Hematopoietic multipotent progenitor cell treated with erythropoietin and hydrocortisone succinate and interleukin-3 and kit ligand, for 17 days (in vitro differentiated cells): ENCODE results near the gene TUBGCP2.
A peak's percentile ranks its signal among the peaks of the same experiment; 100 is the strongest.

Source experiments
- DNase-seq: peaks from one replicate; pipeline ENCODE4 v3.0.0-alpha.2; 2015; ENCODE audit warnings: low spot score

Gene TUBGCP2

DNA sequence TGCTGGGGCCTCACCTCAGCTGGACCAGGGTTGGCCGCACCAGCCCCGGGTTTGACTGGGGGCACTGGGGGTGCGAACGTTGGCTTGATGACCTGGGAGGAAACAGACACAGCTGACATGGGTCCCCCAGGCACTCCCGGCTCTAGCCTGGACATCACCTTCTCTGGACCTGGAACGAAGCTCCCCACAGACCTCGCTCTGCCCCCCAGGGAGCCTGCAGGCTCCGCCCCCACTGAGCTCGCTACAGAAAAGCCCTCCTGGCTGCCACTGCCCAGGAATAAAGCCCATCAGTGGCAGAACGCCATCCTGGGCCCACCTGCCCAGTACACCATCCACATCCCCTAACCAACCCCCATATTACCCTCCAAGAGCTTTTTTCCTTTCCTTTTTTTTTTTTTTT, 45.0 kb downstream of the TUBGCP2 start:
- DNase-seq, result no peak

DNA sequence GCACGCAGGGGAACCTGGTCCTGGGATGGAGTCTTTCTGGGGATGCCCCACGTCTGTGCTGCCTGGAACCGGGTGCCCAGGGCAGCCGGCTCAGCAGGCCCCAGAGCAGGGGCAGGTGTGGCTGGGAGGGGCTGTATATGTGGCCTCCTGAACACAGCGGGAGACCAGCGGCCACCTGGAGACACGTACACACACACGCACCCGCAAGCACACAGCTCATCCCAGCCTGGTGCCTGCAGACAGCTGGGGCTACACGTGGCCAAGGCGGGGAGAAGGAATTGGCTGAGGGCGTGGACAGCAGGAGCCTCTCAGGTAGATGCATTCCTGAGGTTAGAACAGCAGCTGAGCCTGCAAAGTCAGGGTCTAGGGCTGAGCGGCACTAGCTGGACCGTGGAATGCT, 46.0 kb downstream of the TUBGCP2 start:
- DNase-seq, result no peak

DNA sequence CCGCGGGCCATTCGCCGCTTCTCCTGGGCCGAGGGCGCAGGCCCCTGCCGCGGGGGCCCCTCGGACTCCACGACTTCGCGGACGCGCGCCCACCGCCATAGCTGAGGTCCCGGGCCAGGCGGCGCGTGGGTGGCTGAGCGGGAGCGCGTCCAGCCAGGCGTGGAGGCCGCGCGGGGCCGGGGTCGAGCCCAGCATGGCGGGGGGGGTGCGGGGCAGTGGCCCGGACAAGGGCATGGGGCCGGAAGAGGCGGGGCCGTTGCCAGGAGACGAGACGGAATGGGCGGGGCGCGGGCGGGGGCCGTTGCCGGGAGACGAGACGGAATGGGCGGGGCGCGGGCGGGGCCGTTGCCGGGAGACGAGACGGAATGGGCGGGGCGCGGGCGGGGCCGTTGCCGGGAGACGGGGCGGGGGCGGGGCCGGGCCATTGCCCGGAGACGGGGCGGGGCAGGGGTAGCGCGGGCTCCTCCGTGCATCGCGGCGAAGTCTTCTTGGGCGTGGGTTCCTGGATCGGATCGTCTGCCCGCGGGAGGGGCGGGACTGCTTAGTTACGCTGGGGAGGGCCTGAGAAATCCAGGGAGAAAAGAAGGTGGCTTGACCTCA, 46.8 kb downstream of the TUBGCP2 start:
- peak; percentile 85 for DNase-seq

DNA sequence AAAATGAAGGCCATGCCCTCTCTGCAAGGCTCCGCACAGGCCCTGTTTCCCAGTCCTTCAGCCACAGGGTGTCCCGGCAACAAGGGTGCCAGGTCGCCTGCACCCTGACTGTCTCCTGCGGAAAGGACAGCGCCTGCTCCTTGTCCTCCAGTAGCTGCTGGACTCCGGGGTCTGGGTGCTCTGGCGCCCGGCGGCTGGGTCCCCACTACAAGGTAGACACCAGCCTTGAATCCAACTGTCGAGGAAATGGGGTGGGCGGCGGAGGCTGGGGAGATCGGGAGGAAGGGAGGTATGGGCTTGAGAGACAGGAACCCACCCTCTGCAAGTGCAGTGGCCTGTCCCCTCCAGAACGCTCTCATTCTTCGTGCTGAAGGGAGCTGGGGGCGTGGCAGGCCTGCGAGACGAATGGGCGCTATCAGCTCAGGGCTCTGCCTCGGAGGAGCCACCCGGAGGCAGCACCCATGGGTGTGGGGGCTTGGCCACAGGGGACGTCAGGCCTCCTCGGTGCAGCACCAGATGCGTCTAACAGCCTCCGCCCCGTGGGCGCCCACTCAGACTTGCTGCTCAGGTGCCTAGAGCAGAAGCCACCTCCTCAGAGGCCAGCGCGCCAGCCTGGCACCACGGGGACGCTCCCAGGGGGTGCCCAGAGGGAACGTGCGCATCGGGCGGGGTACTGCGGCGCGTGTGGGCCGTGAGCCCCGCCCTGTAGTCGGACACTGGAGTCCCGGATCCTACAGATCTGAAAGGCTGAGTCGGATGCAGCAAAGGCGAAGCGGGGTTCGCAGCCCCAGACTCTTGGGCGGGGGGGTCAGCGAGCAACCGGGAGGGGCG, 47.6 kb downstream of the TUBGCP2 start:
- peak; percentile 74 for DNase-seq

DNA sequence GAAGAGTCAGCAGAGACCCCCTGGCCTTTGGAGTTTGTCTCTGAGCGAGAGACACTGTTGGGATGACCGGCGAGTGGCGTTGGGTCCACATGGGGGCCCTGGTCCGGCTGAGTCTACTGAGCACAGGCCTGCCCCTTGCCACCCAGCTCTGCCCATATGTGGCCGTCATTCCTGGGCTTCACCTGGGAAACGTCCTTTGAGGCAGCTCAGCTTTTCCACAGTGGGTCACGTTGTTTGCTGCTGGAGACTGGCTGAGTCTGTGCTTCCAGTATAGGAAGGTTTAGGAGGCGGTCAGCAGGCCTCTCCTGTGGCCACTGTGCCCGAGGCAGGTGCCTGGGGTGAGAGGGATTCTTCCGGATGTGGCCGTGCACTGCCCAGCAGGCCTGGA, 49.1 kb downstream of the TUBGCP2 start:
- no peak for DNase-seq

DNA sequence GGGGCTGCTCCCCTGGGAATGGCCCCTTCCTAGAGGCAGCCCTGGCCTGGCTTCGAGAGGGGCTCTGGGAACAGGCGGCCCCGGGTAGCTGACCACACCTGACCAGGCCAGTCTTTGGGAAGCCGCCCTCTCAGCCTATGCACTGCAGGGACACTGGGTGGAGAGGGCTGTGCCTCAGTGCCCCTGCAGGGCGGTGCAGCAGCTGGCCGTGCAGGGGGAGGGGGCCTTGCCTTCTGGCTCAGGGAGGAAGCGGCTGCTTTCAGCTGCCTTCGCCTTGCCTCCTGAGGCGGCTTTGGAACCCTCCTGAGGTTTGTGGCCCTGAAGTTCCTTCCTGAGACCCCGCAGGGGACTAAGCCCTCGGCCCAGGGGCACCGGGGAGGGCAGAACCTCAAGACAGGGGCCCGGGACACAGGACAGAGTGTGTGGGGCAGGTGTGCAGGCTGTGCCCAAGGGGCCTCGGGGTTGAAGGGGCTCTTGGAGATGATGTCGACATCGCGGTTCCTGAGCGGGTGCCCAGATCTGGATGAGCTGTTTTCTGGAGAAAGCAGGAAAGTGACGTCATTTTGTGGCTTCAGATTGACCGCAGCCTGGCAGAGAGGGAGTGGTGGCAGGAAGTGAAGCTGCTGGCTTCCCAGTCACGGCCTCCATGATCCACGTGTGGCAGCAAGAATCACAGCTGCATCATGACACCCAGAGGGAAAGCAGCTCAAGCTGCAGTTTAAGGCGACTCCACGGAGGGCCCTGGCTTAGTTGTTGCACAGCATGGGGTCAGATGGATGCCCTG, 49.7 kb downstream of the TUBGCP2 start:
- peak; percentile 34 for DNase-seq

DNA sequence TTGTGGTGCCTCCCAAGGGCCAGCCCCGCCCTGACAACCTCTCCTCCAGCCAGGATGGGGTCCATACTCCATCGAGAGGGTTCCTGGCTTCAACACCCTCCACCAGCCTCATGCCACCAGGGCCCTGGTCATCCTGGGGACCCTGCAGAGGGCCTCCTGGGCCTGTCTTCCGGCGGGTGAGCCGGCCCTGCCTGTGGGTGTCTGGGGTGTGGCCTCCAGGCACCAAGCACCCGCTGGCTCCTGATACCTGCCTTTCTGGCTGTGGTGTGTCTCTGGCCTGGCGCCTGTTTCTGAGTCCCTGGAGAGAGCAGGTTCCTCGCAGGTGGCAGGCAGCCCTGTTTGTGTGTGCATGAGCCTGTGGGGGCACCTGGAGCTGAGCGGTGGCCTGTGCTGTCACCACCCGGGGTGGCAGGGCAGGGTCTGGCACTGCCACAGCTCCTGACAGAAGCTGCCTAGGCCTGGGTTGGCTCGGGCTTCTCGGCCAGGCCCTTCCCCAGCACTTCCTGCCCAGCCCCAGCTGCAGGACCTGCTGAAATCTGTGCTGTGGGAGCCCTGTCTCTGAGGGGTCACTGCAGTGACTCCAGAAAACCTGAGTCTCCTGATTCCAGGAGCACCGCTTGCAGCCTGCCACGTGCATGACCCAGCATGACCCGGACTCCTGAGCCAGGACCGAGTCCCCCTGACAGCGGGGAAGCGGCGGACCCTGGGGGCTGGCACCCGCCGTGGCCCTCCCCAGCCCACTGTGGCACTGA, 50.4 kb downstream of the TUBGCP2 start:
- peak; percentile 58 for DNase-seq

DNA sequence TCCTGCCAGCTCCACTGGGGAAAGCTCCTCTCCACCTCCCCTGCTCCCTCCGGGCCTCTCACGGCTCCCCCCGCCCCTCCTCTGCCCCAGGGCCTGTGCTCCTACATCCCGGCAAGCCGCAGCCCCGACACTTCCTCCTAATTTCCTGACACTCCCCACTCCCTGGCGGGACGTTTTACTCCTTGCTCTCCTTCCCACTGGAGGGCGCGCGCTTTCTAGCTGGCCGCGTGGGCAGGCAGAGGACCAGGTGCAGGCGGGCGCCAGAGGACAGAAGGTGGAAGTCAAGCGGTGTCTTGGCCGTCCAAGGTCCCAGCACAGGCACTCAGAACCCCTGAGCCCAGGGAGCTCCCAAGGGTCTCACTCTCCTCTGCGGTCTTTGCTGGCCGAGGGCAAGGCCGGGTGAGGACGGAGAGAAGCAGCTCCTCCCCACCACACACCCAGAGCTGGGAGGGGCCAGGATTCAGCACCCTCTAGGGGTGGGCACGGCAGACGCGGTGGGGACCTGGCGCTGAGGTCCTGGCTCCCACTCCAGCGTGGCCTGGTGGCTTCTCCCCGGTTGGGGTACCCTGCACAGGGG, 51.1 kb downstream of the TUBGCP2 start:
- peak; percentile 64 for DNase-seq

DNA sequence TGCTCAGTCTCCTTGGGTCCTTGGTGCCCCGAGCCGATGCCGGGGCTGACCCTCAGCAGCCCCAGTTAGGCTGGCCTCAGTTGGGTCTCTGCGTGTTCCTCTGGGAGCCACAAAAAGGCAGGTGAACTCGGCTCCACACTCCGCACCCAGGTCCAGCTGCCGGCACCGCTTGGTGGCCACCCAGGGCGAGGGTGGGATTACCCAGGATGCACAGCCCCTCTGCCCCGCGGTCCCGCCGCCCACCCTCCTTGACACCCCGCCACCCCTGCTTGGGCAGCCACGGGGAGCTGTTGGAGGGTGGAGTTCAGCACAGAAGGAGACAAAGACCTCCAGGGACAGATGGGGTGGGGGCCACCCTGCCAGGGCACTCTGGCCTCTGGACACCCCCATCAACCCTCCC, 53.3 kb downstream of the TUBGCP2 start:
- no peak for DNase-seq

DNA sequence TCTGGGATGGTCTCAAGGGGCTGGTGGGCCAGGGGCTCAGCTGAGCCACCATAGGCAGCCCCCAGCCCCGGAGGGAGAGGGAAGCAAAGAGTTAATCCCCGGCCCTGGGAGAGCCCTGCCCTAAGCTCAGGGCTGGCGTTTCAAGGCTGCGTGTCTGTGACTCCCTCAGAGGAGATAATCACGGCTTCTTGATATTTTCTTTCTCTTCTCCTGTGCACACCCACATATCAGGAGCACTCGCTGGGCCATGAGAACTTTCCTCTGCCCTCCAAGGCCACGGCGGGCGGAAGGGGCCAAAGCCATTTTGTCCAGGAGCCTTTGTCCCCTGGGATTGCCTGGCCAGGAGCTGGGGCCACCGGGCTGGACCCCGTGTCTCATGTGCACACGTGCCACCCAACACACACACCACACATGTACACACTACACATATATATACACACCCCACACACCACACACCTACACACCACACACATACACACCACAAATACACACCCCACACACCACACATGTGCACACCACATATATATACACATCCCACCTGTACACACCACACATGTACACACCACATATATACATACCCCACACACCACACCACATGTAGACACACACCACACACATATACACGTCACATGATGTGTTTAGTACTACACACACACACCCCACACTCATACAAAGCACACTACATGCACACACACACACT, 54.1 kb downstream of the TUBGCP2 start:
- no peak for DNase-seq

DNA sequence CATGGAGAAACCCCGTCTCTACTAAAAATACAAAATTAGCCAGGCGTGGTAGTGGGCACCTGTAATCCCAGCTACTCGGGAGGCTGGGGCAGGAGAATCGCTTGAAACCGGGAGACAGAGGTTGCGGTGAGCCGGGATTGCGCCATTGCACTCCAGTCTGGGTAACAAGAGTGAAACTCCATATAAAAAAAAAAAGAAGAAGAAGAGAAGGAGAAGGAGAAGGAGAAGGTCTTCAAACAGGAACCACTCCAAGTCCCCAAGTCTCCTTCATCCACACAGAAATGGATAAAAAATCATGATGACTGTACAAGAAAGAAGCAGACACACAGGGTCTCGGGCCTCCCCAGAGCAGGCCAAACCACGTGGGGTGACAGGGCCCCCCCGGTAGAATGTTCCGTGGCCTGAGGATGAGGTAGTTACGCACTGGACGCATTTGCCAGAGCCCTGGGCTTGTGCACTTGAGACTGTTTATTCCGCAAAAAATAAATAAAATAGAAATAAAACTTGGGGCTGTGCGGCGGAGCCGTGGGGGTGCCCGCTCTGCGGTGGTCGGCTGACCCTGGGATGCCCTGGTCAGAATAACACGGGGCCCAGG, 55.2 kb downstream of the TUBGCP2 start:
- no peak for DNase-seq

DNA sequence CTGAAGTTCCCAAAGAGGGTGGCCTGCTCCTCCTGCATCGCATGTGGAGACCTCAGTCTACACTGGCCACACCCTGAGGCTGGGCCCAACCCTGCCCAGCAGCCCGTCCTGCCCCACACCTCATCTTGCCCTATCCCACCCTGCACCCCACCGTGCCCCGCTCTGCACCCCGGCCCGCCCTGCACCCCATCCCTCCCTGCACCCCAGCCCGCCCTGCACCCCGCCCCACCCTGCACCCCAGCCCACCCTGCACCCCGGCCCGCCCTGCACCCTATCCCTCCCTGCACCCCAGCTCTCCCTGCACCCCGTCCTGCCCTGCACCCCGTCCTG, 56.5 kb downstream of the TUBGCP2 start:
- no peak for DNase-seq

DNA sequence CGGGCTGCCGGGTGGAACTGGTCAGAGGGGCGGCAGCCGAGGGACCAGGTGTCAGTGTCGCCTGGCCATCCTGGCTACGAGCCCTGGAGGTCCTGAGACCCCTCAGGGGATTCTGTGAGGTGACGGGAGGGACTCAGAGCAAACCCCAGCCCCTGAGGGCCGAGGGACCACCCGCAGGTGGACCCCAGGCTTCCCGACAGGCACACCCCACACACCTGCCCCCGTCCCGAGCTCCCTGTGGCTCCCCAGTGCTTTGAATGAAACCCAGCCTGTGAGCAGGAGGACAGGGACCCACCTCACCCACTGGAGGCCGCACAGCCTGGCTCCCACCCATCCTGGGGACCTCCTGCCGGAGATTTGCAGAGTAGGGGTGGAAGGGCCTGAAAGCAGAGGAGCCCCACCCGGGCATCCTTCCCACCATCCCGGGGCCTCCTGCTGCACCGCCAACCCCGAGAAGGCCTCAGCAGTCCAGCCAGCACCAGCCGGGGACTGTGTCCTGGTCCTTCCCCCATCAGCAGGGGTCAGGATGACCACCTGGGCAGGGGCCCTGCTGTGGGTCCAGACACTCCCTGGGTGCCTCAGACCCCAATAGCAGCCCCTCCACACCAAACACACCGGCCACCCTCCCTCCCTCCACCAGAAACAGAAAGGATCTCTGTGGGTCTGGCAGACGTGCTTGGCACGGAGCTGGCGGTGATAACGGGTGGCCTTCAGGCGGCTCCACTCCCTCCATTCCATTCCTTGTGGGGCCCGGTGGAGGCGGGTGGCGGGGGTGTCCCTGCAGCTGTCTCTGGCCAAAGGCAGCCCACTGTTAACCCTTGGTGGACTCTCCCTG, 57.1 kb downstream of the TUBGCP2 start:
- DNase-seq, result peak; percentile 35

DNA sequence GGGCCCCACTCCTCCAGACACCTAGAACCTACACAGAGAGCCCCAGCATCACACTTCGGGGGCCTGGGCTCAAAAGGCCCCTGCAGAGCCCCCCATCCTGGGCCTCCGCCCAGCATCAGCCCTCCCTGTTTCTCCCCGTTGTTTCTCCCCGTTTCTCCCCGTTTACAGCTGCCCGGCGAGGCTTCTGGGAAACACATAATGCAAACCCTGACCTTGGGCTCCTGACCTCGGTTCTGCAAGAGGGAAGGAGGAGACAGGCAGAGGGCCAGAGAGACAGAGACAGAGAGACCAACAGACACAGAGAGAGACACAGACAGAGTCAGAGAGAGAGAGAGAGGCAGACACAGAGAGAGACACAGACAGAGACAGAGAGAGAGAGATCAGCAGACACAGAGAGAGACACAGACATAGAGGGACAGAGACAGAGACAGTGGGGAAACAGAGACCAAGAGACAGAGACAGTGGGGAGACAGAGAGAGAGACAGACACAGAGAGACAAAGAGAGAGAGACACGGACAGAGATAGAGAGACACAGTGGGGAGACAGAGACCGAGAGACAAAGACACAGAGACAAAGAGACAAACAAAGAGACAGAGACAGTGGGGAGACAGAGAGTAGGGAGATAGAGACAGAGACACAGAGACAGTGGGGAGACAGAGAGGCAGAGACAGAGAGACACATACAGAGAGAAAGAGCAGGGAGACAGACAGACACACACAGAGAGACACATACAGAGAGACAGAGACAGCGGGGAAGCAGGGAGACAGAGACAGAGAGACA, 58.5 kb downstream of the TUBGCP2 start:
- no peak for DNase-seq

DNA sequence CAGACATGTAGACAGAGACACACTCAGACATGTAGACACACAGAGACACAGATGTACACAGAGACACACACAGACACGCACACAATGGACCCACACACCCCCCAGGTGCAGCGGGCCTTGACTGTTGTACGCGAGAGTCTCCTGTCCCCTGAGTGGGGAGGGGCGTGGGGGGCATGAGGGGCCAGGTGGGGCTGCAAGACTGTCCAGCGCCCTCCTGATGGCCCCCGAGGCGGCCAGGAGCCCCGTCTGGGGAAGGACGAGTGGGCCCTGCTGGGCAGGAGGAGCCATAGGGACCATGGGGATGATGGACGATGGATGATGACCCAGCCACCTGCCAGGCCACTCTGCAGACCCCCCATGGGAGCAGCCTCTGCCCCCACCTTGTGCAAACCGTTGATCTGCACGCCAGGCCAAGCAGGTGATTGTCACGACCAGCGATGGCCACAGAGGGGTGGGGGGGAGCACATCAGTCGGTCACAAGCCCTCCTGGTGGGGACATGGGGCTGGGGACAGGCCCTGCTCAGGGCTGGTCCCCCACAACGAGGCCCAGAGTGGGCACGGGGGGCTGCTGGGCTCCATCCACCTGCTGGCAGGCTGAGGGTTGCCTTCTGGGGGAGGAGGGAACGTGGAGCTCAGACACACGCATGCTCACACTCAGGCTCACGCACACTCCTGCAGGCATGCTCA, 59.4 kb downstream of the TUBGCP2 start:
- no peak for DNase-seq

DNA sequence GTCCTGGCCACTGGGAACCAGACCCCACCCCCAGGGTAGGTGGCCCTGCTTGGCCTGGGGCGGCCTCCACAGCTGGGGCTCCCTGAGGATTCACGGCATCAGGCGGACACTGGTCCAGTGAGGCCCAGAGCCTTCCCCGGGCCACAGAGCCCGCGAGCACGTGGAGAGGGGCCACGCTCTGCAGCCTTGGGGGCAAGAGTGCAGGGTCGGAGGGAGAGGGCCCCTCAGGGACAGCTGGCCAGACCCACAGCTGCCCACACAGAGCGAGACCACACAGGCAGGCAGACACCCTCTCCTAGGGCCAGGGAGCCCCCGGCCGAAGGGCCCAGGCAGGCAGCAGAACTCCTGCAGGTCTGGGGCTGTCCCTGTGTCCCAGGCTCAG, 60.3 kb downstream of the TUBGCP2 start:
- no peak for DNase-seq

DNA sequence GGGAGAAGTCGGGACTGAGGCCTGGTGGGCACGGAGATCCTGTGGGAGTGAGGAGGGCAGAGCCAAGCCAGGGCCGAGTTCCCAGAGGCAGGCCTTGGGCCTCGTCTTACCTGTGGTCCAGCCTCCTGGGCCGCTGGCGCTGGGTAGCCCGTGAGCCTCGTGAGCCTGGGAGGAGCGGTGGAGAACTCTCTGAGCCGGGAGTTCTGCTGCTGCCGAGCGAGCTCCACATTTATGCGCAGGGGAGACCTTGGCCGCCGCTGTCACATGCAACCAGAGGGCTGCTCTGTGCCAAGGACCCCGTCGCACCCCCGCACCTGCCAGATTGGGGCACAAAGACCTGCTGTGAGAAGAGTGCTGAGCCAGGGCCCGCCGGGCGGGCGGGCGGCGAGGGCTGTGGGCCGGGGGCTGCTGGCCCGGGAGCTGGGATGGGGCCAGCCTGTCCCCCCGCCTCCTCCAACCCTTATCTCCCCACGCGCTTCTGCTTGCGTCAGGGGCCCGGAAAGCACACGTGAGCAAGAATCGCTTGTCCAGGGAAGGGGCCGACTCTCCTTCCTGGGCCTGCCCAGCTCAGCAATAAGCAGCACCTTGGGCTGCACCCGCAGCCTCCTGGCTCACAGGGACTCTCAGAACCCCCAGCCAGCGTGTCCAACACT, 60.9 kb downstream of the TUBGCP2 start:
- DNase-seq, result no peak

DNA sequence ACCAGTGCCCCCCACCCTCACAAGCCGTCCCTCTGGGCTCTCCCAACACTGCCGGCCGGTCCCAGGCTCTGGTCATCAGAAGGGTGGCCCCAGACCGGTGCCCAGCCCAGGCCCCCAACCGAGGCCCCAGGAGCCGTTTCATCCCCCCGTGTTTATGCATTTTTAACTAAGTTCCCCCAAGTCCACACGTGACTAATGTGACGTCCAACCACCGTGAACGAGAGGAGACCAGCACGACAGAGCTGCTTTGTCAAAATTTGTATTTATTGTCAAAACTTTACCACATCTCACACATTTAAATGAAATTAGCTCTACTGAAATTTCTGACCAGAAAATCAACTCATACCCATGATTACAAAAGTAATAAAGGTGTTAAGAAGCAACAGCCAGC, 62.4 kb downstream of the TUBGCP2 start:
- DNase-seq, result no peak
